Measurements from ENCODE around the gene LTBP2.

The LTBP2 gene

DNA sequence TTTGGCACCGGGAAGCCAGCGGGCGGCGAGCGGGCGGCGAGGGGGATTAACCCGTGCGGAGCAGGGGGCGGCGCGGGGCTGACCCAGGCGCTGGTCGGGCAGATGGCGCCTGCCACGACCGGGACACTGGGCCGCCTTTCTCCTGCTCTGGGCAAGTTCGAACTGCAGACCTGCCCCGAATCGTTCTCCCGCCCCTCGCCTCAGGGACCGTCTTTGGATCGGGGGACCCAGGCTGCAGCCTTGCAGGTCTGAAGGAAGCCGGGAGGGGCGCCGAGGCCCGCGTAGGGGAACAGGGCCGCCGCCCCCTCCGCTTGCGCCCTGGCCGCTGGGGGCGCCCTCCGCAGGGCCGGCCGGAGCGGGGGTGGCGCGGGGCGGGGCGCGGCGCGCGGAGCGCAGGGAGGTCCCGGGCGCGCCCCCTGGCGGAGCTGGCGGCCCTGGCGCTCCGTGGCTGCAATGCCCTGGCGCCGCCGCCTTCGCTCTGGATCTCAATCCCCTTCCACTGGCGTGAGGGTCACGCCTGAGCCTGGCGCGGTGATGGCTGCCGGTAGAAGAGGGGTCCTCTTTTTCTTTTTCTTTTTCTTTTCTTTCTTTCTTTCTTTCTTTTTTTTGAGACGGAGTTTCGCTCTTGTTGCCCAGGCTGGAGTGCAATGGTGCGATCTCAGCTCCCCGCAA, 449 bp upstream of the LTBP2 start:
- DNase-seq (ENCODE audit: low read depth) = peak; percentile 76

- no peak for DNase-seq (ENCODE audit: low read depth)
These were observed 979 bp downstream of the LTBP2 start for GRCh38 chr14:74610866-74611649.

- no peak for DNase-seq (ENCODE audit: low read depth)
These were observed 1.7 kb downstream of the LTBP2 start for GRCh38 chr14:74610199-74610865.

DNA sequence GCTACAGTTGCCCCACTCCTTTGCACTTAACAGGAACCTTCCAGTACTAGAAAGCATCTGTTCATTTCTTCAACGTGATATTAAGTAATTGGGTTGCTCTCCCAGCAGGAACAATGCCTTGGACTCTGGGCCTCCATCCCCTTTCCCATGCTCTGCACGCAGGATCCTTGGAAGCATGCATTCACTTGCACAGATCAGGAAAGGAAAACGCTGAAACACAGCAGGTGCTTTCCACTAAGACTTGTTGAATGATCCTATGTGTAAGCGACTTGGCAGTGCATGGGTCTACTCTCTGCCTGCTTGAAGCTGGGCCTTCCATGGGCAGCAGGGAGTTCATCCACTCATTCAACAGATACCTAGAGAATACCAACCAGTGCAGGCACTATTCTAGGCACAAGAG, 2.3 kb downstream of the LTBP2 start:
- no peak for DNase-seq (ENCODE audit: low read depth)

DNA sequence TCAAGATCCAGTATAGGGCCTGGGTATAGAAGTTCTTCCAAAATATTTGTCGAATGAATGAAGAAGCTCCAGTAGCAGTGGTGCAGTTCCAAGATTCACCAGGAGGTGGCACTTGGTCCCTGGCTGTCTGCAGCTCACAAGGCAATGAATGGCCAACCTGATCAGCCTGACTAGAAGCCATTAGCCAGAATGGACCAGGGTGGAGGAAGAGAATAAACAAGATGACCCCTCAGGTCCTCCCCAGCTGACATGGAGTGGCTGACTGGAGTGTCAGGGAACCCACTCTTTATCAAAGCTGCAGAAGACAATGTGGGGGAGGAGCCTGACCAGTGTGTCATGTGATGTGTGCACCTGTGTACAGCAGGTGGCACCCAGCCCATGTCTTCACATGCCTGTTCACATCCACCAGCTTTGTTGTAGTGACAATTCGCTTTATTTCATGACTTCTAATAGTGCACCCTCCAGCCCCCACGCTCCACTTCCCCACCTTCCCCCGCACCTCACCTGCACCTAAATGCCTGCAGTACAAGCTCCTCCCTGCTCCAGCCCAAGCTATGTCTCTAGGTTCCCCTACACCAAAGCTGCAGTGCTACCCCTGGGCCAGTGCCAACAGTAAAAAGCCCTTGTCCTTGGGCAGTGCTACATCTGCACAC, 3.0 kb downstream of the LTBP2 start:
- DNase-seq (ENCODE audit: low read depth) = peak; percentile 69

GRCh38 chr14:74606727-74607126, 5.3 kb downstream of the LTBP2 start:
- no peak for DNase-seq (ENCODE audit: low read depth)

- no peak for DNase-seq (ENCODE audit: low read depth)
These were observed 6.4 kb downstream of the LTBP2 start for GRCh38 chr14:74605531-74606223.

- DNase-seq (ENCODE audit: low read depth) = no peak
These were observed 7.1 kb downstream of the LTBP2 start for GRCh38 chr14:74604911-74605310.

- no peak for DNase-seq (ENCODE audit: low read depth)
These were observed 7.9 kb downstream of the LTBP2 start for GRCh38 chr14:74604157-74604556.

- no peak for DNase-seq (ENCODE audit: low read depth)
These were observed 10.1 kb downstream of the LTBP2 start for GRCh38 chr14:74601982-74602381.

- no peak for DNase-seq (ENCODE audit: low read depth)
These were observed 12.1 kb downstream of the LTBP2 start for GRCh38 chr14:74599946-74600345.

DNA sequence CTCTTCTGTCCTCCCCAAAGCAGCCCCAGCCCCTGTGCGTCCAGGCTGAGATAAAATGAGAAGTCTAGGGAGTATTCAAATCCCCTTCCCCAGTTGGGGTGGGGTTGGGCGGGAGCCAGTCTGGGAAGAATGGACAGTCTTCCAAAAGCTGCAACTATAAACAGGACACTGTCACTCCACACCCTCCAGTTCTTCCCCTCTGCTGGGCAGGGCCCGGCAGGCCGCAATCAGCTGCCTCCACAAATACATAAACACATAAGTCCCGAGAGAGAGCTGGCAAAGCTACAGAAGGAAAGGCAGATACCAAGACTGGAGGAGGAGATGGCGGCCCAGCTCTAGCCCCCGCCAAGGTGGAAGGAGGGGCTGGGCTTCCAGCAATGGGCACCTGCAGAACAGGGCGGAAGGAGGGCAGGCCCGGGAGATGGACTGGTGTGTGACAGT, 12.7 kb downstream of the LTBP2 start:
- DNase-seq (ENCODE audit: low read depth) = no peak

DNA sequence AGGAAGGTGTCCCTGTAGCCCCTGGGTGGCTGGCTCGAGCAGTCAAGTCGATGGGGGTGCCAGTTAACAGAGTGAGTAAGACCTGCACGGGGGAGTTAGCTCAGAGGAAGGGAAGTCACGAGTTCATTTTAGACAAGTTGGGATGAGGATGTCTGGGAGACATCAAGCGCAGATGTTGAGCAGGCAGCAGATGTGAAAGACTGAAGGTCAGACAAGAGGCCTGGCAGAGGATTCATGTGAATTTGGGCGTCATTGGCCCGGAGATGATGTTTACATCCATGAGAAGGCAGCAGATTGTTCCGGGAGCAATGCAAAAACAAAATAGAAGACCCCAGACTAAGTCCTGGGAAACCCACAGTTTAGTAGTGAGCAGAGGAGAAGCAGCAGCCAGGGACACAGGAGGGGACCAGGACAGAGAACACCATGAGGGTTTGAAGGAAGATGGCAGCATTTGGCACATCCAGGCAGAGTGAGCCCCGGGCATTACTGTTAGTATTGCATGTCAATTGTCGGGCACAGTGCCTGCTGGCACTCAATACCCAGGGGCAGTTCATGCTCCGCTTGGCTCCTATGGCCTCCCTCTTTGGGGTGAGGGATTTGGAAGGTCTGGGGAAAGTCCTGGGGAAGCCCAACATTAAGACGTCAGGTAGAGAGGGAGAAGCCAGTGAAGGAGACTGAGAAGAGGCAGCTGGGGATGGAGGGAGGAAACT, 15.1 kb downstream of the LTBP2 start:
- DNase-seq (ENCODE audit: low read depth) = no peak

DNA sequence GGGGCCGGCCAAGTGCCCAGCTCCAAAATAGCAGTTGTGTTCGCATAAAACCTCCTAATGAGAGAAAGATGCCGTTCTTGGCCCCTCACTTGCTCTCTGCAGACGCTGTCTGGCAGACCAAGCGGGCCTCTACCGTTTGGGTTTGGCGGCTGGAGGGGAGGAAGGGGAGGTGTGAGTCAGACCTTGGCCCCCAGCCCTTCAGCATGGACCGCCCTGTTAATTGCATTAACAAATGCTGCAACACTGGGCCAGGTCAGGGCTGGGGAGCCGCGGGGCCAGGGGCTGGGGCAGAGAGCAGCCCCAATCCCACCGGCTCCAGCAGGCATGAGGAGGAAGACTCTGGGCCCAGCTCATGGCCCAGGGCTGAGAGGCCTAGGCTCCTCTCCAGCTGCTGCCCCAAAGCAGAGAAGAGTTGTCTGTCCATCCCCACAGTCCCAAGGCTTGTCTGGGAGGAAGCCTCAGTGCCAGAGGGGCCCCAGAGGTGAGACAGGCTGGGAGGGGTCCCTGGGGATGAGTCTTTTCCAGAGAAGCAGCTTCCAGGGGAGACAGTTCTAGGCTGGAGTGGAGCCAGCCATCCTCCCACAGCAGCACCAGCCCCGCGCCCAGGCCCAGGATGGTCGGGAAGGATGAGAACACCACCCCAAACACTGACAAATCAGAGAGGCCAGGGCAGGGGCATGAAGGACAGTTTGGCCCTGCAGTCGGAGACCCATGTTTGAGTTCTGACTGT, 16.9 kb downstream of the LTBP2 start:
- no peak for DNase-seq (ENCODE audit: low read depth)

- no peak for DNase-seq (ENCODE audit: low read depth)
These were observed 17.4 kb downstream of the LTBP2 start for GRCh38 chr14:74594606-74595005.

GRCh38 chr14:74594029-74594428, 18.0 kb downstream of the LTBP2 start:
- no peak for DNase-seq (ENCODE audit: low read depth)

GRCh38 chr14:74593241-74593953, 18.6 kb downstream of the LTBP2 start:
- no peak for DNase-seq (ENCODE audit: low read depth)

DNA sequence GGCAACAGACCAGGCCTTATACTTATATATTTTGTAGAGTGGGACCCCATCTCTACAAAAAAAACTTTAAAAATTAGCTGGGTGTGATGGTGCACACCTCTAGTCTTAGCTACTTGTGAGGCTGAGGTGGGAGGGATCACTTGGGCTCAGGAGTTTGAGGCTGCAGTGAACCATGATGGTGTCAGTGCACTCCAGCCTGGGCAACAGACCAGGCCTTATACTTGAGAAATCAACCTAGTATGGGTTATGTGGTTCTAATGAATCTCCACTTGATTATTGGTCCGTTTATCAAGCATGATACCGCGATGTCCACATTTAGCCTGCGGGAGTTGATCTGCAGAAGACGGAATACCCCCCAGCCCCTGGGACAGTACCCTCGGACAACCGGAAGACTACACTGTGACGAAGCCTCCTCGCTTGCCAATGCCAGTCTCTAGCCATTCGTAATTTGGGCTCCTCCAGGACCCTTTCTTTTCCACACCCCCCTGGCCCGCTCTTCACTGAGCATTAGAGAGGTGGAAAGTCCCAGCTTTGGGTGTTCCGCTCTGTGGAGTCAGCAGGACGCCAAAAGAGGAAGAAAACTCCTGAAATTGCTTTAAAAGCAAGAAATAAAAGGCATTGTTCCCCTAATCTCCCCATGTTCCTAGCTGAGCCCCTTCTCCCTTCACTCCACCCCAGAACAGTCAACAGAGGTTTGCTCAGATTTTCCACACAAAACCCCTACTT, 19.4 kb downstream of the LTBP2 start:
- DNase-seq (ENCODE audit: low read depth) = no peak

- DNase-seq (ENCODE audit: low read depth) = no peak
These were observed 20.1 kb downstream of the LTBP2 start for GRCh38 chr14:74591899-74592298.
